WTC11 (cell line): ENCODE measurements around the gene LDHB. TPM values are rescaled to one million over a fixed set of nuclear protein-coding genes. Genes with fewer than 3 reads are reported as not detected.
"Not testable (repeated sequence)": the region's sequence is repeated elsewhere in the genome, so short reads cannot be mapped to it uniquely, and the experiment has no call there.

Experiments used
- ATAC-seq: fragments of 200-7000 bp; cut with Tn5 transposase; 2 replicates; pipeline ENCODE4 v1.10.0; 2021; ENCODE audit warnings: mild to moderate bottlenecking, moderate library complexity
- CTCF ChIA-PET: fragments of 300-600 bp; sonication (Branson Sonifier 250); formaldehyde crosslinking; loops from one replicate; lab custom pipeline; 2021; ENCODE audit warnings: antibody characterized with exemption; lab: Charles Lee
- POLR2A ChIA-PET: fragments of 350-600 bp; sonication (Branson Sonifier 250); formaldehyde crosslinking; loops from one replicate; lab custom pipeline; 2021; ENCODE audit warnings: antibody characterized with exemption; lab: Charles Lee
- DNase-seq: peaks from one replicate; pipeline ENCODE4 v3.0.0; 2021; ENCODE audit warnings: low spot score
- H3K27ac Mint-ChIP-seq: 2 replicates; pipeline ENCODE4 v1.8.0; 2021; ENCODE audit warnings: mixed read lengths
- H3K27me3 Mint-ChIP-seq: 2 replicates; pipeline ENCODE4 v1.8.0; 2021; ENCODE audit warnings: low read depth, mild to moderate bottlenecking, moderate library complexity, mixed read lengths
- H3K36me3 Mint-ChIP-seq: 2 replicates; pipeline ENCODE4 v1.8.0; 2021; ENCODE audit warnings: mixed read lengths
- H3K4me1 Mint-ChIP-seq: 2 replicates; pipeline ENCODE4 v1.8.0; 2022; ENCODE audit warnings: mixed read lengths
- H3K4me3 Mint-ChIP-seq: 2 replicates; pipeline ENCODE4 v1.8.0; 2021; ENCODE audit warnings: mild to moderate bottlenecking, moderate library complexity, mixed read lengths
- H3K9me3 Mint-ChIP-seq: 2 replicates; pipeline ENCODE4 v1.8.0; 2021; ENCODE audit warnings: mixed read lengths
- AFF4 ChIP-seq: sonication (generic); formaldehyde crosslinking; IDR thresholded peaks from 2 replicates; pipeline ENCODE4 v1.8.1; 2023; ENCODE audit warnings: mild to moderate bottlenecking, missing genetic modification reagents, borderline replicate concordance
- ARID4B ChIP-seq: sonication (generic); formaldehyde crosslinking; IDR thresholded peaks from 2 replicates; pipeline ENCODE4 v1.8.0; 2023; ENCODE audit warnings: missing genetic modification reagents, mild to moderate bottlenecking, borderline replicate concordance
- E2F5 ChIP-seq: sonication (generic); formaldehyde crosslinking; IDR thresholded peaks from 2 replicates; pipeline ENCODE4 v1.8.1; 2022; ENCODE audit warnings: mild to moderate bottlenecking, moderate library complexity, missing genetic modification reagents
- FOXJ3 ChIP-seq: sonication (generic); formaldehyde crosslinking; IDR thresholded peaks from 2 replicates; pipeline ENCODE4 v1.9.0; 2021; ENCODE audit warnings: missing genetic modification reagents, mild to moderate bottlenecking, borderline replicate concordance
- HMGXB4 ChIP-seq: sonication (generic); formaldehyde crosslinking; IDR thresholded peaks from 2 replicates; pipeline ENCODE4 v1.8.1; 2023; ENCODE audit warnings: mild to moderate bottlenecking, moderate library complexity, missing genetic modification reagents
- JUN ChIP-seq: sonication (generic); formaldehyde crosslinking; IDR thresholded peaks from 2 replicates; pipeline ENCODE4 v1.8.0; 2023; ENCODE audit warnings: mild to moderate bottlenecking, missing genetic modification reagents
- OVOL2 ChIP-seq: fragments of 250-450 bp; sonication (Bioruptor Pico); IDR thresholded peaks from 2 replicates; pipeline ENCODE4 v1.9.0; 2021; ENCODE audit warnings: mild to moderate bottlenecking, borderline replicate concordance
- TEAD4 ChIP-seq: sonication (generic); formaldehyde crosslinking; IDR thresholded peaks from 2 replicates; pipeline ENCODE4 v1.8.0; 2022; ENCODE audit warnings: mild to moderate bottlenecking, missing genetic modification reagents
- USF2 ChIP-seq: sonication (generic); formaldehyde crosslinking; IDR thresholded peaks from 2 replicates; pipeline ENCODE4 v1.8.1; 2023; ENCODE audit warnings: mild to moderate bottlenecking, missing genetic modification reagents, moderate library complexity
- ZNF416 ChIP-seq: fragments of 250-450 bp; sonication (Bioruptor Pico); IDR thresholded peaks from 2 replicates; pipeline ENCODE4 v1.9.0; 2021; ENCODE audit warnings: mild to moderate bottlenecking, inconsistent platforms
- ZSCAN18 ChIP-seq: fragments of 250-450 bp; sonication (Bioruptor Pico); IDR thresholded peaks from 2 replicates; pipeline ENCODE4 v2.1.2; 2022; ENCODE audit warnings: mild to moderate bottlenecking, moderate library complexity
- total RNA-seq: library from RNA; stranded (reverse); gene quantifications from 3 replicates; pipeline ENCODE4 v1.2.3, GENCODE V29; 2021

LDHB gene
- total RNA-seq, 1 experiment from 2014 or later: 1,504 TPM

- TF ChIP-seq ARID4B (CRISPR knock-in tag) (no peak), HMGXB4 (CRISPR knock-in tag) (no peak), E2F5 (CRISPR knock-in tag) (no peak), USF2 (CRISPR knock-in tag) (no peak), ZSCAN18 (CRISPR knock-in tag) (no peak), FOXJ3 (no peak), AFF4 (CRISPR knock-in tag) (no peak), ZNF416 (no peak), JUN (no peak), OVOL2 (CRISPR knock-in tag) (no peak), TEAD4 (CRISPR knock-in tag) (no peak)
Measured at GRCh38 chr12:21598651-21599050, 59.0 kb downstream of the LDHB start (continued).

GRCh38 chr12:21595356-21595755 is 62.3 kb downstream of the LDHB start:
- H3K36me3 Mint-ChIP-seq, H3K27ac Mint-ChIP-seq, H3K4me3 Mint-ChIP-seq, POLR2A ChIA-PET, DNase-seq: not testable (repeated sequence)
- Mint-ChIP-seq H3K4me1 (peaks cover 20% of the 10 kb centered on the region), H3K9me3 (peaks cover 16% of the 10 kb centered on the region), H3K27me3 (peaks cover 15% of the 10 kb centered on the region)
- ATAC-seq: peak; percentile 88
- CTCF ChIA-PET: interaction anchor here (0.5 kb wide), 1 partner anchor 61 kb away, joined by 3 read pairs; no protein-coding TSS in a partner anchor
